NCI-H187 treated with DMSO at 0.1 percent for 48 hours (cell line): ENCODE results near the gene TEX35.
"Not testable (repeated sequence)": the region's sequence is repeated elsewhere in the genome, so short reads cannot be mapped to it uniquely, and the experiment has no call there.

Experiments used
- DNase-seq: peaks from one replicate; lab custom pipeline; 2025; lab: John Stamatoyannopoulos, UW

The TEX35 gene

GRCh38 chr1:178494569-178494971, 18.3 kb upstream of the TEX35 start:
- DNase-seq = no peak

- DNase-seq = no peak
Observed at GRCh38 chr1:178495158-178495557, 17.8 kb upstream of the TEX35 start.

GRCh38 chr1:178495741-178496409, 17.0 kb upstream of the TEX35 start:
- no peak for DNase-seq

GRCh38 chr1:178496410-178497135, 16.3 kb upstream of the TEX35 start, which contains the start of gene CLEC20A:
Gene CLEC20A, minus strand, starts transcription at chr1:178496964. Its CDS starts 25 bp downstream, at chr1:178496939.
- DNase-seq = no peak

- no peak for DNase-seq
Observed at GRCh38 chr1:178497903-178498478, 14.9 kb upstream of the TEX35 start.

- DNase-seq = no peak
Observed at GRCh38 chr1:178498896-178499675, 13.8 kb upstream of the TEX35 start.

GRCh38 chr1:178500091-178500770, 12.7 kb upstream of the TEX35 start:
- no peak for DNase-seq

- no peak for DNase-seq
Observed at GRCh38 chr1:178500936-178501554, 11.9 kb upstream of the TEX35 start.

GRCh38 chr1:178501705-178502329, 11.1 kb upstream of the TEX35 start:
- peak; percentile 57 for DNase-seq

- no peak for DNase-seq
Observed at GRCh38 chr1:178502330-178502714, 10.6 kb upstream of the TEX35 start.

GRCh38 chr1:178502856-178503255, 10.1 kb upstream of the TEX35 start:
- DNase-seq = no peak

GRCh38 chr1:178503316-178503715, 9.6 kb upstream of the TEX35 start:
- not testable (repeated sequence) for DNase-seq

- peak; percentile 52 for DNase-seq
Observed at GRCh38 chr1:178503849-178504248, 9.1 kb upstream of the TEX35 start.

GRCh38 chr1:178504286-178504685, 8.6 kb upstream of the TEX35 start:
- no peak for DNase-seq

- DNase-seq = no peak
Observed at GRCh38 chr1:178506177-178506576, 6.7 kb upstream of the TEX35 start.

GRCh38 chr1:178506669-178507068, 6.2 kb upstream of the TEX35 start:
- DNase-seq = no peak

GRCh38 chr1:178509414-178510007, 3.4 kb upstream of the TEX35 start:
- no peak for DNase-seq

- DNase-seq = no peak
Observed at GRCh38 chr1:178510155-178510554, 2.8 kb upstream of the TEX35 start.

GRCh38 chr1:178513278-178513983, 522 bp downstream of the TEX35 start:
- DNase-seq = no peak

GRCh38 chr1:178516110-178516509, 3.2 kb downstream of the TEX35 start:
- DNase-seq = no peak
